BJ (cell line): ENCODE measurements around the gene CD247. TPM values are rescaled to one million over a fixed set of nuclear protein-coding genes. Genes with fewer than 3 reads are reported as not detected.

Experiments used
- CTCF ChIA-PET: fragments of 350-600 bp; formaldehyde crosslinking; extraction: SDS; loops from one replicate; lab custom pipeline; 2021; ENCODE audit warnings: antibody characterized with exemption, inconsistent platforms; lab: Yijun Ruan, JAX
- POLR2A ChIA-PET: fragments of 300-600 bp; sonication (Branson Sonifier 250); formaldehyde crosslinking; extraction: SDS; loops from one replicate; lab custom pipeline; 2021; ENCODE audit warnings: antibody characterized with exemption; lab: Charles Lee
- DNase-seq: peaks from one replicate; pipeline ENCODE4 v3.0.0-alpha.2; 2011; ENCODE audit warnings: low read depth
- H3K27me3 ChIP-seq: 2 replicates; pipeline ENCODE4 v1.6.0; 2011; ENCODE audit warnings: low read length; ENCODE audit not compliant: control insufficient read depth, insufficient read depth
- H3K36me3 ChIP-seq: 2 replicates; pipeline ENCODE4 v1.5.1; 2011; ENCODE audit warnings: low read length; ENCODE audit not compliant: control insufficient read depth, insufficient read depth
- H3K4me3 ChIP-seq: 2 replicates; pipeline ENCODE4 v1.5.1; 2011; ENCODE audit warnings: low read depth, mild to moderate bottlenecking, control low read depth, low read length
- CTCF ChIP-seq: IDR thresholded peaks from 2 replicates; pipeline ENCODE4 v1.5.1; 2011; ENCODE audit warnings: low read depth, mild to moderate bottlenecking, control low read depth, inconsistent platforms, low read length, moderate library complexity; ENCODE audit not compliant: insufficient read depth
- polyA plus RNA-seq: library from polyadenylated mRNA; depleted of rRNA; stranded (reverse); fragments of >200 nt; gene quantifications from 2 replicates; pipeline ENCODE4 v1.2.3, GENCODE V29; 2011

Gene CD247
- polyA plus RNA-seq, 1 experiment, result not detected

DNA sequence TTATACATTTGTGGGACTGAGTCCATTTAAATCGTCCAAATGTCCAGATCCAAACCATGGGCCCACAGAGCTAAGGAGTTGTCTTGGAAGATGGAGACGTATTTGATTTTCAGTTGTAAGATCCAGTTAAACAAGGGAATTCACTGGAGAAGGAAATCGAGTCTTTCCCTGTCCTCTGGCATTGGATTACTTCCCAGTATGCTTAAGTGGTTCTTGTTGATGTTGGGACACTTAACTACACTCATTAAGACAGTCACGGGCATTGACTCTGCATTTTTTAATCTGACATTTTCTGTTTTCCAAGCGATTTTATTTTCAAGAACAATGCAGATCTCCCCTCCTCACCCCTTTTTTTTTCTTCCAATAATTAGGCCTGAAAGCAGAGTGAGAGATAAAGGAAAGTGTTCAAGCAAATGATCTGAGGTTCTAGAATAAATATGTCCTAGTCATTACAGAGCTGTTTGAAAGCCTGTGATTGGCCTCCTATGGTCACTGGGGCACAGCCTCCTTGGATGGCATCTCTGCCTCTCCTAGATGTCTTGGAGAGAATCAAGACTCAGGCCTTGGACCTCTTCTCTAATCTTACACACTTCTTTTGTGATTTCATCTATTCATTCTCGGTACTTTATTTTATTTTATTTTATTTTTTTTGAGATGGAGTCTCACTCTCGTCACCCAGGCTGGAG is 48.9 kb downstream of the CD247 start:
- no peak for TF ChIP-seq CTCF
- H3K4me3 ChIP-seq, result no peak overlapping the region
- ChIA-PET CTCF (interaction anchor here (1.8 kb wide), 1 partner anchor 64 kb away, joined by 4 read pairs; no protein-coding TSS in a partner anchor), POLR2A (no interaction called here)
- no peaks in the 10 kb centered on the region for H3K36me3 ChIP-seq
- H3K27me3 ChIP-seq, result peaks cover 6% of the 10 kb centered on the region
- DNase-seq, result no peak

DNA sequence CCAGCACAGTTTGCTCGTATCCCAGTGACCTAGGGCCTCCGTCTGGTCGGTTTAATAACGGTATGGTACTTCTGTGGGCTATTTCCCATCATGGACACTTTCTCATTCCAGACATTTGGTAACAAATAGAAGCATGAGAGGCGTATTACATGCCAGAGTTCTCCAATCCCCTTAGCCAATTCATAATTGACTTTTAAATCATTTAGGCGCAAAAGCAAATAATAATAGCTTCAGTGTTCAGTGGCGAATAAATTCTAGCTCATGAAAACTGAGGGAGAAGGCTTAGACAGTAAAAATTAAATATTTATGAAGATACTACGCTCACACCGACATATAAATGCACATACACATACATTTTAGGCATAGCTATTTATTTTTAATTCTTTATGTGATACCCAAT is 50.6 kb downstream of the CD247 start:
- ChIA-PET POLR2A (no interaction called here), CTCF (no interaction called here)
- Histone ChIP-seq H3K27me3 (peaks cover 11% of the 10 kb centered on the region), H3K36me3 (no peaks in the 10 kb centered on the region), H3K4me3 (no peak overlapping the region)
- DNase-seq, result no peak
- no peak for TF ChIP-seq CTCF

DNA sequence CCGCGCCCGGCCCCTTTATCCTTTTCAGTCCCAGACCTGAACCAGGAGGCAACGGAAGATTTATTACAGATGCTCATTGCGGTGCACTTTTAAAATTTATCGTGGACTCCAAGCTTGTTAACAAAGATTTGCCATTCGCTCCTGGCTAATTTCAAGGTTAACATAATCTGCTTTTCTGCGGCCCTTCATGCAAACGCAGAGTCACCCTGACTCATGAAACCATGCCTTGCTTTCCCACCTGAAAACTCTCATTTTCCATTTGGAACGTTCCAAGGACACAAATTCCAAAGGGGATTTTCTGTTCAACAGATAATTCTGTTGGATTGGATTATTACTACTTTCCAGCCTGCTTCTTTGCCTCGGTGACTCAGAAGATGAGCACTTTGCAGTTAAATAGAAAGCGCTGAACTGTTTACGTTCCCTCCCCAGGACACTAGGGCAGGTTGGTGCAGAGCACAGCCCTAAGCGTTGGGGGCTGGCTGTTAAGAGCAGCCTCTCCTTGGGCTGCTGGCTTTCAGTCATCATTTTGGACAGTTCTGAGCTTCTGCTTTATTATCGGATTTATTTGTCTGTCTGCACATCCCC is 51.1 kb downstream of the CD247 start:
- CTCF ChIA-PET, result interaction anchor here (1.9 kb wide), 1 partner anchor 23 kb away, joined by 4 read pairs; no protein-coding TSS in a partner anchor
- TF ChIP-seq CTCF, result no peak
- no peak overlapping the region for H3K4me3 ChIP-seq
- DNase-seq, result no peak
- POLR2A ChIA-PET, result no interaction called here
- H3K27me3 ChIP-seq, result peaks cover 11% of the 10 kb centered on the region
- no peaks in the 10 kb centered on the region for H3K36me3 ChIP-seq

GRCh38 chr1:167465743-167466142 is 52.6 kb downstream of the CD247 start:
- CTCF ChIA-PET, result interaction anchor here (1.1 to 1.9 kb wide), 3 partner anchors 15 to 25 kb away, joined by 3 to 4 read pairs (median 4); no protein-coding TSS in a partner anchor
- peaks cover 11% of the 10 kb centered on the region for H3K27me3 ChIP-seq
- no peak overlapping the region for H3K4me3 ChIP-seq
- DNase-seq, result no peak
- POLR2A ChIA-PET, result no interaction called here
- no peak for TF ChIP-seq CTCF
- no peaks in the 10 kb centered on the region for H3K36me3 ChIP-seq

GRCh38 chr1:167465018-167465417 is 53.3 kb downstream of the CD247 start:
- POLR2A ChIA-PET, result no interaction called here
- no peak for DNase-seq
- CTCF ChIA-PET, result interaction anchor here (1.2 to 1.9 kb wide), 3 partner anchors 15 to 91 kb away, joined by 3 to 4 read pairs (median 3); no protein-coding TSS in a partner anchor
- no peak for TF ChIP-seq CTCF
- Histone ChIP-seq H3K4me3 (no peak overlapping the region), H3K27me3 (peaks cover 11% of the 10 kb centered on the region), H3K36me3 (no peaks in the 10 kb centered on the region)
